ENCODE measurements around the gene TMCO4. TPM values are rescaled to one million over a fixed set of nuclear protein-coding genes. Genes with fewer than 3 reads are reported as not detected.

TMCO4 gene
- total RNA-seq, 1 donor from 2014 or later = 10.2 TPM

DNA sequence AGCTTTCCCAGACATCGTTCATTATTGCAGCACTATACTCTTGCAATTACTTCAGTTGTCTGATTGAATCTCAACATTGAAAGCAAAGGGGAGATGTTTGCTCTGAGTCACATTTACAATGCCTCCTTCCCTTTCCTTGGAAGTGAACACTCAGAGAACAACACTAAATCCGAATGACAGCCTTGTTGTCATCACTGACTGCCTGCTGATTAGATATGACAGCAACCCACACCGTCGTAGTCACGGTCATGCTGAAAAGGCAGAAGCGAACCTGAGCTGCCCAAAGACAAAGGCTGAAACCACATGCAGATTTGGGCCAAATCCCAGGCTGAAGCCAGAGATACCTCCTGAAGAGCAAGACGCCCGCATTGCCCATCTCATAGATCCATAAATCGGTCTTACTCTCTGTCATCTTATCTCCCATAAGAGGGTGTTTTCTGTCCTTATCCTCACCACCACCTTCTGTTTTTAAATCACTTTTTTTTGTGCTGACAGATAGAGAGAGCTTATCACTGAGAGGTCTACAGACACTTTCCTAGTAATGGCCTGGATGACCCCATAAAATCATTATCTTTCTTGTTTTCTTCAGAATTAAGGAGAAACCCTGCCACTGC is 47.5 kb downstream of the TMCO4 start:
- no peak for DNase-seq (ENCODE audit: extremely low spot score, unreplicated experiment)
- Mint-ChIP-seq H3K27ac (no peak overlapping the region), H3K36me3 (no peaks in the 10 kb centered on the region), H3K9me3 (no peaks in the 10 kb centered on the region), H3K4me3 (no peak overlapping the region), H3K27me3 (no peaks in the 10 kb centered on the region), H3K4me1 (ENCODE audit: unreplicated experiment) (no peaks in the 10 kb centered on the region)
- TF ChIP-seq, protein P1, sequence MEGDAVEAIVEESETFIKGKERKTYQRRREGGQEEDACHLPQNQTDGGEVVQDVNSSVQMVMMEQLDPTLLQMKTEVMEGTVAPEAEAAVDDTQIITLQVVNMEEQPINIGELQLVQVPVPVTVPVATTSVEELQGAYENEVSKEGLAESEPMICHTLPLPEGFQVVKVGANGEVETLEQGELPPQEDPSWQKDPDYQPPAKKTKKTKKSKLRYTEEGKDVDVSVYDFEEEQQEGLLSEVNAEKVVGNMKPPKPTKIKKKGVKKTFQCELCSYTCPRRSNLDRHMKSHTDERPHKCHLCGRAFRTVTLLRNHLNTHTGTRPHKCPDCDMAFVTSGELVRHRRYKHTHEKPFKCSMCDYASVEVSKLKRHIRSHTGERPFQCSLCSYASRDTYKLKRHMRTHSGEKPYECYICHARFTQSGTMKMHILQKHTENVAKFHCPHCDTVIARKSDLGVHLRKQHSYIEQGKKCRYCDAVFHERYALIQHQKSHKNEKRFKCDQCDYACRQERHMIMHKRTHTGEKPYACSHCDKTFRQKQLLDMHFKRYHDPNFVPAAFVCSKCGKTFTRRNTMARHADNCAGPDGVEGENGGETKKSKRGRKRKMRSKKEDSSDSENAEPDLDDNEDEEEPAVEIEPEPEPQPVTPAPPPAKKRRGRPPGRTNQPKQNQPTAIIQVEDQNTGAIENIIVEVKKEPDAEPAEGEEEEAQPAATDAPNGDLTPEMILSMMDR (conservative IDR thresholded peaks at IDR 0.05) = no peak

- H3K36me3 Mint-ChIP-seq = no peaks in the 10 kb centered on the region
- TF ChIP-seq, protein P1 (conservative IDR thresholded peaks at IDR 0.05) = no peak
- no peaks in the 10 kb centered on the region for H3K9me3 Mint-ChIP-seq
- H3K27ac Mint-ChIP-seq = no peak overlapping the region
- DNase-seq (ENCODE audit: extremely low spot score, unreplicated experiment) = no peak
- H3K4me1 Mint-ChIP-seq (ENCODE audit: unreplicated experiment) = no peaks in the 10 kb centered on the region
- no peak overlapping the region for H3K4me3 Mint-ChIP-seq
- H3K27me3 Mint-ChIP-seq = no peaks in the 10 kb centered on the region
Observed at GRCh38 chr1:19750882-19751276, 48.8 kb downstream of the TMCO4 start.

GRCh38 chr1:19750101-19750881 is 49.4 kb downstream of the TMCO4 start:
- H3K27me3 Mint-ChIP-seq = no peaks in the 10 kb centered on the region
- TF ChIP-seq, protein P1 (conservative IDR thresholded peaks at IDR 0.05) = no peak
- DNase-seq (ENCODE audit: extremely low spot score, unreplicated experiment) = no peak
- no peaks in the 10 kb centered on the region for H3K36me3 Mint-ChIP-seq
- no peaks in the 10 kb centered on the region for H3K4me1 Mint-ChIP-seq (ENCODE audit: unreplicated experiment)
- no peaks in the 10 kb centered on the region for H3K9me3 Mint-ChIP-seq
- H3K27ac Mint-ChIP-seq = no peak overlapping the region
- no peak overlapping the region for H3K4me3 Mint-ChIP-seq

GRCh38 chr1:19749685-19750084 is 50.0 kb downstream of the TMCO4 start:
- no peaks in the 10 kb centered on the region for H3K9me3 Mint-ChIP-seq
- TF ChIP-seq, protein P1 (conservative IDR thresholded peaks at IDR 0.05) = no peak

DNA sequence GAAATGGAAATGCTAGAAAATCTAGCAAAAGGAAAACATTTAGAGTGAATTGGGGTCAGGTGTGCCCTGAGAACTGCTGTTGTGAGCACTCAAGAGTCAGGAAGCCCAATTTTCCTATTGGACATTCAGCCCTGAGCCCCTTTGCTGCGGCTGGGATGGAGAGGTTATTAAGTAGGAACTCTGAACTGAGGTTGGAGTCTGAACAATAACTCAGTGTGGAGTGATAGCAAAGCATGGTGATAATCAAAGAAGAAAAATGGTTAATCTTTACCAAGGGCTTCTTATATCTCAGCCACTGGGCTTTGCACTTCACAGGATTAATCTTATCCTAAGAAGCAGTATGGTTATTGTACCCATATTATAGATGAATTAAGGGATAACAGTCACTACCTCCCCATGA is 52.0 kb downstream of the TMCO4 start:
- Mint-ChIP-seq H3K4me3 (no peak overlapping the region), H3K9me3 (no peaks in the 10 kb centered on the region), H3K36me3 (no peaks in the 10 kb centered on the region), H3K27me3 (no peaks in the 10 kb centered on the region), H3K4me1 (ENCODE audit: unreplicated experiment) (no peaks in the 10 kb centered on the region), H3K27ac (no peak overlapping the region)
- TF ChIP-seq, protein P1 (conservative IDR thresholded peaks at IDR 0.05) = no peak
- DNase-seq (ENCODE audit: extremely low spot score, unreplicated experiment) = no peak

More at GRCh38 chr1:19749685-19750084, 50.0 kb downstream of the TMCO4 start:
- H3K4me1 Mint-ChIP-seq (ENCODE audit: unreplicated experiment) = no peaks in the 10 kb centered on the region
- H3K36me3 Mint-ChIP-seq = no peaks in the 10 kb centered on the region
- H3K4me3 Mint-ChIP-seq = no peak overlapping the region
- H3K27me3 Mint-ChIP-seq = no peaks in the 10 kb centered on the region
- DNase-seq (ENCODE audit: extremely low spot score, unreplicated experiment) = no peak
- H3K27ac Mint-ChIP-seq = no peak overlapping the region
